HepG2 (cell line): ENCODE results near the gene PCARE. TPM values are rescaled to one million over a fixed set of nuclear protein-coding genes. Genes with fewer than 3 reads are reported as not detected.

Experiments used
- ATAC-seq: fragments of 200-7000 bp; cut with Tn5 transposase; 3 replicates; pipeline ENCODE4 v1.9.1; 2020; ENCODE audit warnings: mild to moderate bottlenecking, moderate library complexity
- BruUV-seq: library from RNA; stranded (reverse); fragments of 400-500 nt; replicated peaks from 2 replicates; lab custom pipeline; 2021; lab: Mats Ljungman, UMichigan
- CTCF ChIA-PET: fragments of 300-600 bp; formaldehyde crosslinking; extraction: SDS; loops from one replicate; lab custom pipeline; 2021; ENCODE audit warnings: low total read pairs, inconsistent platforms, low intra/inter-chr PET ratio; lab: Yijun Ruan, JAX
- POLR2A ChIA-PET: fragments of 350-600 bp; sonication (Branson Sonifier 250); formaldehyde crosslinking; loops from one replicate; lab custom pipeline; 2020; ENCODE audit warnings: antibody characterized with exemption, inconsistent platforms; lab: Yijun Ruan, JAX
- DNase-seq: peaks from one replicate; pipeline ENCODE4 v3.0.0-alpha.2; 2015; ENCODE audit warnings: low spot score
- FAIRE-seq: peaks from 3 replicates; lab custom pipeline; 2011; peaks lifted over from hg19 to GRCh38; lab: Jason Lieb, UNC
- H2AFZ ChIP-seq: one replicate; pipeline ENCODE4 v1.6.1; 2011; ENCODE audit warnings: low read length, inconsistent platforms
- H3K27ac ChIP-seq: fragments of 300-600 bp; 3 replicates; pipeline ENCODE4 v1.8.0; 2011; ENCODE audit warnings: mixed run types, mild to moderate bottlenecking, mixed read lengths, low read length, inconsistent platforms; ENCODE audit not compliant: insufficient read depth; ENCODE audit errors: extremely low read length
- H3K27me3 ChIP-seq, 2 experiments: fragments of 200-600 bp in 1 of 2; 2 replicates in 1 of 2; 3 replicates in 1 of 2; pipeline versions ENCODE4 v1.6.0 to v1.8.0; 2011; ENCODE audit warnings: low read length in 2 of 2, mild to moderate bottlenecking in 2 of 2, moderate library complexity in 2 of 2, inconsistent platforms in 1 of 2; ENCODE audit not compliant: insufficient read depth in 2 of 2, control insufficient read depth in 1 of 2
- H3K36me3 ChIP-seq, 2 experiments: fragments of 200-600 bp in 1 of 2; replicated peaks in 1 of 2; 2 replicates in 1 of 2; 3 replicates in 1 of 2; pipeline versions ENCODE4 v1.5.1 to v1.8.0; 2011; ENCODE audit warnings: low read length in 2 of 2, inconsistent platforms in 1 of 2; ENCODE audit not compliant: insufficient read depth in 2 of 2, control insufficient read depth in 1 of 2
- H3K4me1 ChIP-seq: 2 replicates; pipeline ENCODE4 v1.5.1; 2012; ENCODE audit warnings: low read length, inconsistent platforms; ENCODE audit not compliant: insufficient read depth
- H3K4me2 ChIP-seq: 2 replicates; pipeline ENCODE4 v1.6.0; 2011; ENCODE audit warnings: low read depth, low read length, inconsistent platforms
- H3K4me3 ChIP-seq, 3 experiments: fragments of 200-600 bp in 1 of 3; sonication (generic), shearing (Covaris generic) in 1 of 3; replicated peaks in 1 of 3; 2 replicates each; pipeline ENCODE4 v1.5.1; 2011 to 2016; ENCODE audit warnings: low read length in 3 of 3, inconsistent platforms in 2 of 3, low read depth in 2 of 3, mild to moderate bottlenecking in 2 of 3, control low read depth in 1 of 3, mixed read lengths in 1 of 3; ENCODE audit not compliant: insufficient read depth in 1 of 3
- H3K79me2 ChIP-seq: one replicate; pipeline ENCODE4 v1.6.1; 2011; ENCODE audit warnings: low read length, inconsistent platforms; ENCODE audit not compliant: insufficient read depth
- H3K9ac ChIP-seq: 2 replicates; pipeline ENCODE4 v1.6.0; 2011; ENCODE audit warnings: mild to moderate bottlenecking, low read depth, low read length, inconsistent platforms; ENCODE audit not compliant: insufficient read depth
- H3K9me3 ChIP-seq: 2 replicates; pipeline ENCODE4 v1.5.1; 2012; ENCODE audit warnings: mild to moderate bottlenecking, low read length
- H4K20me1 ChIP-seq: 2 replicates; pipeline ENCODE4 v1.6.0; 2011; ENCODE audit warnings: inconsistent platforms, mild to moderate bottlenecking, low read length, moderate library complexity; ENCODE audit not compliant: insufficient read depth
- DNMT3B ChIP-seq: conservative IDR thresholded peaks from 2 replicates; pipeline ENCODE4 v1.6.1; 2016; ENCODE audit warnings: missing biosample characterization, control low read depth
- FOSL1 ChIP-seq: sonication (generic); formaldehyde crosslinking; IDR thresholded peaks from 2 replicates; pipeline ENCODE4 v1.9.0; 2021; ENCODE audit warnings: missing genetic modification reagents, borderline replicate concordance
- FOXJ3 ChIP-seq: sonication (generic); formaldehyde crosslinking; IDR thresholded peaks from 2 replicates; pipeline ENCODE4 v1.4.0; 2020; ENCODE audit warnings: missing genetic modification reagents, mild to moderate bottlenecking, borderline replicate concordance
- HDAC6 ChIP-seq: fragments of 200-600 bp; sonication (generic); IDR thresholded peaks from 2 replicates; pipeline ENCODE4 v1.7.0; 2017; ENCODE audit warnings: mild to moderate bottlenecking, antibody characterized with exemption, low read length, low read depth
- HES4 ChIP-seq: sonication (generic); formaldehyde crosslinking; IDR thresholded peaks from 2 replicates; pipeline ENCODE4 v1.9.0; 2021; ENCODE audit warnings: mild to moderate bottlenecking, missing genetic modification reagents, borderline replicate concordance
- KDM5A ChIP-seq: fragments of 200-600 bp; sonication (generic); IDR thresholded peaks from 2 replicates; pipeline ENCODE4 v1.7.0; 2018; ENCODE audit warnings: antibody characterized with exemption, mild to moderate bottlenecking, low read length, borderline replicate concordance
- KLF9 ChIP-seq: IDR thresholded peaks from 2 replicates; pipeline ENCODE4 v1.6.1; 2016; ENCODE audit warnings: low read depth
- NFKB2 ChIP-seq: sonication (generic); formaldehyde crosslinking; IDR thresholded peaks from 2 replicates; pipeline ENCODE4 v1.4.0; 2020; ENCODE audit warnings: missing genetic modification reagents, borderline replicate concordance
- PAWR ChIP-seq: sonication (generic); formaldehyde crosslinking; IDR thresholded peaks from 2 replicates; pipeline ENCODE4 v1.4.0; 2020; ENCODE audit warnings: missing genetic modification reagents, mild to moderate bottlenecking, borderline replicate concordance
- SIN3B ChIP-seq: fragments of 150-350 bp; IDR thresholded peaks from 2 replicates; pipeline ENCODE4 v1.6.1; 2014; ENCODE audit warnings: low read length
- SNAI1 ChIP-seq: sonication (generic); formaldehyde crosslinking; IDR thresholded peaks from 2 replicates; pipeline ENCODE4 v1.5.0; 2020; ENCODE audit warnings: mild to moderate bottlenecking, missing genetic modification reagents, borderline replicate concordance
- SNRNP70 ChIP-seq: fragments of 200-400 bp; formaldehyde crosslinking; IDR thresholded peaks from 2 replicates; pipeline ENCODE4 v1.6.1; 2017; ENCODE audit warnings: mild to moderate bottlenecking, low read depth, low read length, moderate library complexity
- THYN1 ChIP-seq: sonication (generic); formaldehyde crosslinking; IDR thresholded peaks from 2 replicates; pipeline ENCODE4 v1.8.1; 2023; ENCODE audit warnings: low read depth, mild to moderate bottlenecking, moderate library complexity, missing genetic modification reagents, borderline replicate concordance
- ZNF207 ChIP-seq: fragments of 450-650 bp; IDR thresholded peaks from 2 replicates; pipeline ENCODE4 v1.6.1; 2016; ENCODE audit warnings: antibody characterized with exemption, borderline replicate concordance
- ZNF335 ChIP-seq: sonication (generic); formaldehyde crosslinking; IDR thresholded peaks from 2 replicates; pipeline ENCODE4 v1.4.0; 2020; ENCODE audit warnings: missing genetic modification reagents
- ZNF773 ChIP-seq: sonication (generic); formaldehyde crosslinking; IDR thresholded peaks from 2 replicates; pipeline ENCODE4 v1.4.0; 2020; ENCODE audit warnings: missing genetic modification reagents, borderline replicate concordance
- WGBS: methylation state at CpG from one replicate; pipeline ENCODE4 v1.1.6; 2017; ENCODE audit warnings: low lambda C conversion rate; 5-methylcytosine and 5-hydroxymethylcytosine counted together
- in situ Hi-C: cut with HindIII; loops from 2 replicates; pipeline ENCODE4 v1.10.0; 2017; ENCODE audit warnings: low pct_unique_long_range_greater_than_20kb; ENCODE audit not compliant: extremely low pct_ligation_motif_present
- intact Hi-C: fragments of 100-400 bp; cut with micrococcal nuclease; formaldehyde crosslinking; loops from one replicate; pipeline ENCODE4 v1.10.0; 2022; ENCODE audit not compliant: unreplicated experiment
- polyA plus RNA-seq, 8 experiments: library from polyadenylated mRNA; depleted of rRNA in 3 of 8; stranded (reverse) in 7 of 8; unstranded in 1 of 8; fragments of >200 nt; fragmentation: Illumina TruSeq in 4 of 8; extraction: Trizol in 4 of 8; gene quantifications; 2 replicates each; pipeline versions ENCODE4 v1.2.1 to v1.2.3, GENCODE V29; 2011 to 2016; ENCODE audit warnings: low read depth in 4 of 8, missing spikeins in 1 of 8, mixed read lengths in 1 of 8; ENCODE audit not compliant: insufficient read depth in 1 of 8
- total RNA-seq, 5 experiments: library from RNA; depleted of rRNA; stranded (reverse); fragments of >200 nt; fragmentation: Illumina TruSeq; extraction: Trizol; gene quantifications; 2 replicates each; pipeline ENCODE4 v1.2.3, GENCODE V29; 2016; ENCODE audit warnings: low read depth in 1 of 5

The PCARE gene
- total and polyA plus RNA-seq, 2 of the 13 experiments (the other 11 are each of a cell fraction or from before 2014, with no cell fraction given), result not detected

- H3K9ac ChIP-seq, result no peak overlapping the region
- no peaks in the 10 kb centered on the region for H4K20me1 ChIP-seq
- ATAC-seq (no peak), FAIRE-seq (no peak), DNase-seq (no peak)
- intact Hi-C loops (no loop called here), in situ Hi-C loops (no loop called here)
- no TSS peak for BruUV-seq
- CTCF ChIA-PET, result no interaction called here
- WGBS, result 81% methylated on average over 10 of the region's 10 CpGs
- no peaks in the 10 kb centered on the region for H3K36me3 ChIP-seq
- peaks cover 16% of the 10 kb centered on the region; the same call in 1 of the 2 replicates for H3K4me1 ChIP-seq
- no peak overlapping the region for H3K4me2 ChIP-seq
- H3K4me3 ChIP-seq, result no peak overlapping the region
- H3K79me2 ChIP-seq, result no peaks in the 10 kb centered on the region
- H3K27ac ChIP-seq, result no peak overlapping the region
- no peaks in the 10 kb centered on the region for H3K9me3 ChIP-seq
- POLR2A ChIA-PET, result no interaction called here
- no peak overlapping the region for H2AFZ ChIP-seq
- 0 out of 5 replicates have a peak, but pooled peaks cover 0 to 3% of the 10 kb centered on the region in 2 experiments for H3K27me3 ChIP-seq
- no peak for TF ChIP-seq ZNF335 (CRISPR knock-in tag)
- no peak for TF ChIP-seq ZNF207
- TF ChIP-seq SNRNP70, result no peak
- TF ChIP-seq FOSL1, result no peak
- TF ChIP-seq THYN1 (CRISPR knock-in tag), result no peak
- TF ChIP-seq DNMT3B (CRISPR knock-in tag), result no peak
- TF ChIP-seq KDM5A, result no peak
- no peak for TF ChIP-seq PAWR (CRISPR knock-in tag)
- TF ChIP-seq HES4, result no peak
- no peak for TF ChIP-seq NFKB2 (CRISPR knock-in tag)
- TF ChIP-seq SNAI1, result no peak
- TF ChIP-seq KLF9 (CRISPR knock-in tag), result no peak
- TF ChIP-seq SIN3B, result no peak
- TF ChIP-seq ZNF773, result no peak
- no peak for TF ChIP-seq FOXJ3 (CRISPR knock-in tag)
- TF ChIP-seq HDAC6, result no peak
These were observed 40.2 kb upstream of the PCARE start for GRCh38 chr2:29114586-29114945.
